Activated gamma-delta T cell (primary cell): ENCODE results near the gene ADCY5.
"Not testable (repeated sequence)": the region's sequence is repeated elsewhere in the genome, so short reads cannot be mapped to it uniquely, and the experiment has no call there.

Source experiments
- DNase-seq: peaks from one replicate; lab custom pipeline; 2025; lab: John Stamatoyannopoulos, UW
- total RNA-seq, 2 donors: gene quantifications; one replicate each; lab custom pipeline; 2026; lab: John Stamatoyannopoulos, UW

The ADCY5 gene
- 0 to 0.17 reads per million in 2 donors for total RNA-seq

GRCh38 chr3:123448536-123449101, at the start of gene ADCY5:
Gene ADCY5, minus strand, starts transcription at chr3:123449090. Its CDS starts 545 bp downstream, at chr3:123448545.
- no peak for DNase-seq

DNA sequence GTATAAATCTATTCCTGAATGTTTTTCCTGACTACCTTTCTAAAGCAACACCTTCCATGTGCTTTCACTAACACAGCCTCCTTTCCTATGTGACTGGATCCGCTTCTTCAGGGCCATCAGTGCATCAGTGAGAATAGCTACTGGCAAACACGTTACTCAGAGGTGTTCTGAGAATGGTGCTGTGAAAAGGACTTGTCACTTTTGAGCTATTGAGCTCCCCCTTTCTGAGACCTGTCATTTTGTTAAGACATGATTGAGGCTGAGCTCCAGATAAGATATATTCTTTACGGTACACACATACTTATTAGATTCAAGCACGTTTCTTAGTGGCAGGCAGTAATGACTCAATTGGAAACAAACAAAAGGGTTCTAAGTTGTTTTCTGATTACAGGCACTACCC, 45.0 kb upstream of the ADCY5 start:
- DNase-seq, result no peak

- no peak for DNase-seq
Measured at GRCh38 chr3:123491966-123492587, 43.2 kb upstream of the ADCY5 start.

DNA sequence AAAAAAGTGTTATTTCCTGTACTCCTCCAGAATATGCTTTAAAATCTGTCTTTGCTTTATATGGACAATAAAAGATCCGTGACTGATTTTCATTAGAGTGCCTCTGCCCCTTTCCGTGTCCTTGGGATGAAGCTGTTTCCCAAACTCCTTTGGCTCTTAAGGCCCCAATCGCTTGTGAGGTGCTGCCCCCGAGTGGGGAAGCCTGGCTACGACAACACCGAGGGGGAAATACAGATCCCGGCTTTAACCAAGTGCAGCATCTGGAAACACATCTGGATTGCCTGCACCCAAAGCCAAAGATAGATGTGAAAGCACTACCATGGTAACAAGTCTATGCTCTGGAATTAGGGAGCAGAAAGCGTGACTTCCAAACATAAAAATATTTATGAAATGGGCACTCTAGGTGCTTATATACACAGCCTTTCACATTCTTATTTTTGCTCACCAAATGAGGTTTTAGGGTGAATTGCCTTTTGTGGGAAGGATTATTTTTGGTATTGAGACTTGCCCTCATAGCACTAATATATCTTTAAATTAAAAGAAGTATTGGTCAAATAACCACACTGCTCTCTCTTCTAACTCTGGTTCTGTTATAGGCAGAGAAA, 40.6 kb upstream of the ADCY5 start:
- DNase-seq, result no peak

- DNase-seq, result no peak
Measured at GRCh38 chr3:123488645-123489347, 39.9 kb upstream of the ADCY5 start.

GRCh38 chr3:123487063-123487462, 38.2 kb upstream of the ADCY5 start:
- not testable (repeated sequence) for DNase-seq

GRCh38 chr3:123486460-123486859, 37.6 kb upstream of the ADCY5 start:
- no peak for DNase-seq

DNA sequence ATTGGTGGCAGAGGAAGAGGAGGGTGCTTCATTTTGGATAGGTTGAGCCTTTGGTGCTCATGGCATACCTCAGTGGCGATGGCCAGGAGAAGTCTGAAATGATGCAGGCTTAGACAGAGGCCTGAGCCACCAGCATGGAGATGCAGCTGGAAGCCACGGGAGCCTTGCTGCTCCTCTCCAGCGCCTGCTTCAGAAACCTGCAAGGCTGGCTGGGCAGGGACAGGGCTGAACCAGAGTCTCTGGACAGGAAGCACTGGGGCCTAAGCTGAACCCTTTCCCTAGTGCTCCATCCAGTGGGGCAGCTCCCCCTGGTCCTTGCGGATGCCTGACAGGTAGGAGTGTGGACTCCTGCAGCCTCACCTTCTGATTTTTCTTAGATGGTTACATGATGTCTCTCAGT, 36.7 kb upstream of the ADCY5 start:
- DNase-seq, result no peak

GRCh38 chr3:123483146-123483545, 34.3 kb upstream of the ADCY5 start:
- no peak for DNase-seq

GRCh38 chr3:123481722-123482457, 33.0 kb upstream of the ADCY5 start:
- no peak for DNase-seq

- no peak for DNase-seq
Measured at GRCh38 chr3:123481071-123481470, 32.2 kb upstream of the ADCY5 start.

DNA sequence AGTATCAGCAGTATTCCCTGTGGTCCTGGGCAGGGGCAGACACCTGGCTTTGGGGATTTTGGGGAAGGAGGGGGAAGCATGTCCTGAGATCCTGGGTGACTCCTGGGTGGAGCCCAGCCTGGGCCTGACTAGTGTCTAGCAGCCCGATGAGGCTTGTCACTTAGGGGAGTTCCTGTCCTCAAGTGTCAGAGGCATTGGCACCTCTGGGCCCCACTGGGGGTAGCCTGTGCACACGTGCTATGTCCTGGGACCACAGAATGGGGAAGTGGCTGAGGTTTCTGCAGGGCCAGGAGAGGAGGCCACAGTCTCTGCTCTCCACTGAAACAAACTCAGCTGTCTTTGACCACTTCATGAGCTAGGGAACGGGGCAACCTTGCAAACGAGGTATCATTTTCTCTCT, 31.5 kb upstream of the ADCY5 start:
- no peak for DNase-seq

DNA sequence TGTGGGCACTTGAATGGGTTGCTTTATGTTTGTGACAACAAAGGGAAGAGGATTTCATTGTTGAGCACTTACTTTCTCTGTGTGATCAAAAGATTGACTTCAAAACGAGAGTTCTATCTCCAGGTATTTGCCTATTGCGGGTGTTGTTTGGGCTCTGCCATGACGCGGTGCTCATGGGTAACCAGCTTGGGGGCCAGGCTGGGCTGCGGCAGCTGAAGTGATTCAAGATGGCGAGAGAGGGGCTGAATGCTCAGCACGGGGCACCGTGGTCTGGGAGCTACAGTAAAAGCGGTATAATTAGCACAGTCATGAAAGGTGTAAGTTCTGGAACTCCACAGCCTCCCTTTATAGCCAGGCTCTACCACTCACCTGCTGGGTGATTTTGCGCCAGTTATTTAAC, 31.0 kb upstream of the ADCY5 start:
- DNase-seq, result no peak

DNA sequence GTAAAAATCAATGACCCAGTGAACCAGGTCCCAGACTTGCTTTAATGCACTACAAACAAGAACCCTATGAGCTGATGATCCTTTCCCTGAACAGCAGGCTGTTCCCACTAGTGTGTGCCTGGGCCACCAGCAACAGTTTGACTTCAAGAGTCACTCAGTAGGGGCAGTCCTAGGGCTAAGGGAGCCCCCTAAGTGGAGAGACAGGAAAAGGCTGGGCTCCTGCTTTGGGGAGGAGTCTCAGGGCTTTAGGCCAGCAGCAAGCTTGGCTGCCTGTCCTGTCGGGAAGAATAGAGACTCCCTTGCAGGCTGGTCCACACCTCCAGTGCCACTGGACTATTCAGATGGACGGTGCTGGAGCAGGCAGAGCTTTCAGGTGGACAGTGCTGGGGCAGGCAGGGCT, 29.4 kb upstream of the ADCY5 start:
- DNase-seq, result no peak

DNA sequence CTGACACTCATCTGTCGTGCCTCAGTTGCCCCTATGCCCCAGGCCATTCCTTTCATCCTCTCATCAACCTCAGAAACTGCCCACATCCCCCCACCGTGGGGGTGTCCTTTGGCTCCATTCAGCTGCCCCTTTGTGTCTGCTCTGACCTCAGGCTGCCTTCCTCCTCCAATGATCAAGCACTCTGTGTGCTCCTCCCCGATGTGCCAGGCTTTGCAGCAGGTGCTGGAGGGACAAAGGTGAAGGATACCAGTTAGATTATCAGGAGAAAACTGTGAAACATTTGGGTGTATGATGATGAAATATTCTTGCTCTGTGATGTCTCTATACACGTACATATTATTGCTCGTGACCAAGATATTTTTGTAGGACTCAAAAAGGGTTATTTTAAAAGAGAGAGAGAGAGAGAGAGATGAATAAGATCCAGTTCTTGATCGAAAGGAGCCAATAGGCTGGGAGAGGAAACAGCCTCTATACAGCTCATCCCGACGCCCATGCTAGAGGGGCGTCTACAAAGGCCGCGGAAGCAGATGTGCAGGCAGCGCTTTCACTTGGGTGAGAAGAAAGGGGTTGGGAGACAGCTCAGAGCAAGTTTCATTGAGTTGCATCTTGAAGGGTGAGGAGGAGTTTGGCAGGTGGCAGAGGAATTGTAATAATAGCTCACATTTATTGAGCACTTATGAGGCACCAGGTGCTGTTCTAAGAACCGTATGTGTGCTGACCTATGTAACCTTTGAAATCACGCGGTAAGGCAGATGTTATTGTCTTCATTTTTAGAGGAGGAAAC, 28.3 kb upstream of the ADCY5 start:
- DNase-seq, result no peak

DNA sequence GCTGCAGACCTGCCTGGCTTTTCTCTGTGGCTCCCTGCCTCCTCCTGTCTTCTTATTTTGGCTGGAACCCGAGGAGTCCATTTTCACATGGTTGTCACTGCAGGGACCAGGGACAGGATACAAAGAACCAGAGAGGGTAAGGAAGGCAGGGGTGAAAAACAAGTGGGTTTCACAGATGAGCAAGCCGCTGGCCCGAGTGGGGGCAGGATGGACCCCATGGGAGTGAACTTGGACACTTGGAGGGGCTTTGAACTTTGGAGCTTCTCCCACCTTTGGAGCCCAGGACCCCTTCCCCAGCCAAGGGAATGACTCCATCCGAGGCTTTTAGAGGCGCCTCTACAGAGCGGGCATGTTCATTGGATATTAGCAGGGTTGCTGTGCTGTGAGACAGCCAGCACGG, 26.9 kb upstream of the ADCY5 start:
- DNase-seq, result no peak

- no peak for DNase-seq
Measured at GRCh38 chr3:123471106-123471505, 22.2 kb upstream of the ADCY5 start.

GRCh38 chr3:123469323-123469995, 20.6 kb upstream of the ADCY5 start:
- DNase-seq, result no peak

DNA sequence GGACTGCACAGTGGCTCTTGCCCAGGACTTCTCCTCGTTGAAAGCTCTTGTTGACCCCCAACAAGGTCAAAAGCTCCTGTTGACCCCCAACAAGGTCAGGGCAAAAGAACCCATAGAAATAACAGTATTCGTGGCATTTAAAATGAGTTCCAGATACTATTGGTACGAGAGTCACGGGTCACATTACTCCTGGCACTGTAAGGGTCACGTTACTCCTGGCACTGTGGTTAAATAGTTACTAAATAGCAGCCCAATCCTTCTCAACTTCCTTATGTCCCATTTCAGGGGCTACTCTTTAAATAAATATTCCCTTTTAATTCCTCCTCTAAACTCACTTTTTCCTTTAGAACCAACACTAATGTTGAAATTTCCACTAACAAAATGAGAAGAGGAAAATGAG, 18.2 kb upstream of the ADCY5 start:
- DNase-seq, result no peak

DNA sequence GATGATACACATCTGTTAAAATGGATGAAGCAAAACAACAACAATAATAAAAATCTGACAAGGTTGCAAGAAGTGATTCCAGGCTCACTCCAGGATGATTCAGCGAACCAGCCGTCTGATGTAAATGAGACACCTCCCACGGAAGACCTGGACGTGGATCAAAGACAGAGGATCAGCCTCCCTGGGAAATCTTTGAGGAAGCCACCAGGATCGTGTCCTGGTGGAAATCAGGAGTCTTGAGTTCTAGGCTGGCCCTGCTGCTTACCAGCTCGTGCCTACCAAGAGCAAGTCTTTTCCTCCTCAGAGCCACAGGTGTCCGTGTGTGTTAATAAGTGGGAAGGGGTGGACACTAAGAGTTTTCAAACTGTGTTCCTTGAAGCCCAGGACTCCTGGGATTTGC, 15.3 kb upstream of the ADCY5 start:
- no peak for DNase-seq

- no peak for DNase-seq
Measured at GRCh38 chr3:123459862-123460261, 11.0 kb upstream of the ADCY5 start.
